LNCaP clone FGC (cell line): ENCODE measurements around the gene TFCP2.

Source experiments
- DNase-seq: peaks from one replicate; pipeline ENCODE4 v3.0.0-alpha.2; 2011; ENCODE audit warnings: low read depth
- H3K4me3 ChIP-seq: 2 replicates; pipeline ENCODE4 v1.5.1; 2011; ENCODE audit warnings: mild to moderate bottlenecking, low read depth, low read length, control low read depth
- TF ChIP-seq, protein P1 (sequence below): IDR thresholded peaks from 2 replicates; pipeline ENCODE4 v1.5.1; 2012; ENCODE audit warnings: mild to moderate bottlenecking; ENCODE audit not compliant: control insufficient read depth, insufficient read depth; ENCODE audit errors: extremely low read depth

TFCP2 gene

DNA sequence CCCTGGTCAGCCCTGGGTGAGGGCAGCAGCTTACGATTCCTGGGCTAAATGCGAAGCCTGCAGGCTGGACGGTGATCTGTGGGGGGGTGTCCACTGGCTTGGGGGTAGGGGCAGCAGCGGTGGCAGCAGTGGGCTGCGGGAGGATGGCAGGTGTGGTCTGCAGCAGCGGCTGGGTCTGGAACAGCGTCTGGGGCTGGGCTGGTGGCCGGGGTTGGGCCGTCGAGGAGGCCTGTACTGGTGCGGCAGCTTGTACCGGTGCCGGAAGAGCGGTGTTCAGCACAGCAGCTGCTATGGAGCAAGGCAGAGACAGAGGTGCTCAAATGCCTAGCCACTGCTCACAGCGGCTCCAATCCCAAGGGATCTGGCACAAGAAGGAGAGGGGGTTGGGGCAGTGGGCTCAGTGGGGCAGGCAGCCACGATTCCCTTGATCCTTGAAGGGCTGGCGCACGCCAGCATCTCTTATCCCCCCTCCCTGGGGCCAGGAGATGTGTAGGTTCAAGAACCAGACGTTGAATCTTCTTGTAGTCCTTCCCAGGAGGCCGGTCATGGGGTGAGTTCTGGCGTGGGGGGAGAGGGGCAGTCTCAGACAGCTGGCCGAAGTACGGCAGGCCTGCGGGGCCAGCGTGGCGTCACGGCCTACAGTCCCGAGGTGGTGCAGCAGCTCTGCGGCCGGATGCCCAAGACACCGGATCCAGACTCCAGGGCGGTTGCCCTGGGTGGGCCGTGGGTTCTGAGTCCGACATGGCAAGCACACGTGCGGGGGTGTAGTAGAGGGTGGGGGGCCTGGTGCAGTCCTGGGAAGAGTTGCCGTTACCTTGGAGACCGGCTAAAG, 25.0 kb upstream of the TFCP2 start:
- no peak overlapping the region for H3K4me3 ChIP-seq
- TF ChIP-seq, protein P1, sequence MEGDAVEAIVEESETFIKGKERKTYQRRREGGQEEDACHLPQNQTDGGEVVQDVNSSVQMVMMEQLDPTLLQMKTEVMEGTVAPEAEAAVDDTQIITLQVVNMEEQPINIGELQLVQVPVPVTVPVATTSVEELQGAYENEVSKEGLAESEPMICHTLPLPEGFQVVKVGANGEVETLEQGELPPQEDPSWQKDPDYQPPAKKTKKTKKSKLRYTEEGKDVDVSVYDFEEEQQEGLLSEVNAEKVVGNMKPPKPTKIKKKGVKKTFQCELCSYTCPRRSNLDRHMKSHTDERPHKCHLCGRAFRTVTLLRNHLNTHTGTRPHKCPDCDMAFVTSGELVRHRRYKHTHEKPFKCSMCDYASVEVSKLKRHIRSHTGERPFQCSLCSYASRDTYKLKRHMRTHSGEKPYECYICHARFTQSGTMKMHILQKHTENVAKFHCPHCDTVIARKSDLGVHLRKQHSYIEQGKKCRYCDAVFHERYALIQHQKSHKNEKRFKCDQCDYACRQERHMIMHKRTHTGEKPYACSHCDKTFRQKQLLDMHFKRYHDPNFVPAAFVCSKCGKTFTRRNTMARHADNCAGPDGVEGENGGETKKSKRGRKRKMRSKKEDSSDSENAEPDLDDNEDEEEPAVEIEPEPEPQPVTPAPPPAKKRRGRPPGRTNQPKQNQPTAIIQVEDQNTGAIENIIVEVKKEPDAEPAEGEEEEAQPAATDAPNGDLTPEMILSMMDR, result no peak
- DNase-seq, result no peak

DNA sequence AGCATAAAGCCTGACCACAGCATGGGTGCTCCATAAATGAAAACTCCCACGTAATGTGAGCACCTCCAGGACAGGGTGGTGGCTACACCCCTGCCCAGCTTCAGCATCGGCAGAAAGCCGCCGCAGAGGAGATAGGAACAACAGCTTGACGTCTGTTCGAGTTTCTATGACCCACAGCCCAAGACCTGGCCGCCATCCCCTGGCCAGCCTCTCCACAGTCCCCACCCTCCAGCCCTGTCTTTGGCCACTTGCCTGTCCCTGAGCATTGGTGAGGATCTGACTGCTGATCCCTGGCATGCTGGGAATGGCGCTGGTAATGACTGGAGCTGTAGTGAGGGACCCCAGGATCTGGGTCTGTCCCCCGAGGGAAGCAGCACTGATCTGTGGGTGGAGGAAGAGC, 23.6 kb upstream of the TFCP2 start:
- TF ChIP-seq, protein P1, result no peak
- DNase-seq, result no peak
- H3K4me3 ChIP-seq, result no peak overlapping the region

DNA sequence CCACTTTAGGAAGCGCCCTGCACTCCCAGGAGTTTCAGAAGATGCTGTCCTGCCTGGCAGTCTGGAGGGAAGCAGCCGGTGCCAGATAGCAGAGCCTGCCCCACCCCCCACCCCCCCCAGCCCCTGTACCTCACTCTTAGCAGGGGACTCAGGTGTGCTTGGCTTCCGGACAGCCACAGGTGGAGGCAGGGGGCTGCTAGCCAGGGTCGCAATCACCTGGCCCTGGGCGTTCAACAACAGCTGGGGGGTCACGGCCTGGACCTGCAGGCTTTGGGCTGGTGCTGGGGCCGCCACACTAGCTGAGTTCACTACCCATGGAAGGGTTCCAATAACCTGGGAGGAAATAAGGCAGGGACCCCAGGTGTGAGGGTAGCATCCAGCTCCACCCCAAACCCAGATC, 22.9 kb upstream of the TFCP2 start:
- DNase-seq, result no peak
- H3K4me3 ChIP-seq, result no peak overlapping the region
- TF ChIP-seq, protein P1, result no peak

DNA sequence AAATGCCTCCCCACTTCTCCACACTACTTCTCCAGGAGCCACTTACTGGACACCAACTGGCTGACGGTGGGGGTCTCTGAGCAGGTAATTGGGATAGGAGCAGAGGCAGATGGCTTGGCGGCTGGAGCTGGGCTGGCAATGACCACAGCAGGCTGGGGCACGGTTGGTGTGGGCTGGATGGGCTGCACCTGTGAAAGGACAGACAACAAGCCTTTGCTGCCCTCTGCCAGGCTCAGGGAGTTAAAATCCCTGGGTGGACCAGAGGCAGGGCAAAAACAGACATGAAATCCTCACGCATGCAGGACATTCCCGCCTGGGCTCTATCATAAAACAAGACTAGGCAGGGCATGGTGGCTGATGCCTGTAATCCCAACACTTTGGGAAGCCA, 19.3 kb upstream of the TFCP2 start:
- TF ChIP-seq, protein P1, result no peak
- H3K4me3 ChIP-seq, result no peak overlapping the region
- DNase-seq, result no peak

DNA sequence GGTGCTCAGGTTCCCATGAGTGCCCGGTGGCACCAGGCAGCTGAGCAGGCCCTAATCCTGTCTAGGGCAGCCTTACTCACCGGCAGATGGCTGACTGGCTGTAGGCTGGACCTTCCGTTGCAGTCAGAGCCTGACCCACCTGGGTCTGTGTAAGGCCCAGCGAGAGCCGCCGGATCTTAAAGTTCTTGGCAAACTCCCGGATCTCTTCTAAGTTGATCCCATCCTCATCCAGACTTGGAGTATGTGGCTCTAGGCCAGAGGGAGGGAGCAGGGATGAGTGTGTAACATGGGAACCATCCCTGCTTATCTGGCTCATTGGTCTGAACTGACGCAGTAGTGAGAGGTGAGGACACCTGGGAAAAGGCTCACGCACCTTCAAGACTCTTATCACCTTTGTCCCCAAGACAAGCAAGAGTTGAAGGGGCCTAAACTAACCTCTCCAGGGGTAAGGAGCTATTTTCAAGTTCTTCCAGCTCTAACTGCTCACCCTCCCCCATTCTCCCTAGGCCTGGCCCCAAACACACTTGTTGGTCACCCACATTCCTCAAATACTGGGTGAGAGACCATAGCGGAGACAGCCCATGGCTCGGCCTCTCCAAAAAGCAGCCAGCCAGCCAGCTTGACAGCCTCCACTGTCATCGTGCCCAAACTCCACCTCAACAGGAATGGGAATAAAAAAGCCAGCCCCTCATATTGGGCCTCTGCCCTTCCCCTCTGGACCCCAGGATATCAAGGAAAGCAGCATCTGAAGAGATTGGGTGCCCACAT, 18.8 kb upstream of the TFCP2 start:
- no peak for DNase-seq
- TF ChIP-seq, protein P1, result no peak
- no peak overlapping the region for H3K4me3 ChIP-seq

DNA sequence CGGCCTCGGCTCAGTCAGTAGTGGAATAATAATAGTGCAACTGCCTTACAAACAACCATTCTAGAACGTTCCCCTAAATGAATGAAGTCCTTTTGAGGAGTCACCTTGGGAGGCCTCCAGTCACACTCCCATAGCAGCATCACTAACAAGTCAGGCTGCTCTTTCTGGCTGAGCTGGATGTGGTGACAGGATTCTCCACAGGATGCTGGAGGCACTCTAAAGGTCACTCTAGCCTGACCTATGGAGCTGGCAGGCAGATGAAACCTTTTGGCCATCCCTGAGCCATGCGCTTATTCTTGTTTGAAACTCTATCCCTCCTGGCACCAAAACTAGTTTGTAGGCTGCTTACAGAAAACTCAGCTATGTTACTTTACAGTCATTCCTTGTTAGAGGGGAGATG, 17.9 kb upstream of the TFCP2 start:
- TF ChIP-seq, protein P1, result no peak
- H3K4me3 ChIP-seq, result no peak overlapping the region
- no peak for DNase-seq
